CD4-positive, alpha-beta T cell (primary cell): ENCODE measurements around the gene KRTAP27-1. TPM values are rescaled to one million over a fixed set of nuclear protein-coding genes. Genes with fewer than 3 reads are reported as not detected.

Experiments used
- ATAC-seq: fragments of 200-7000 bp; cut with Tn5 transposase; one replicate; pipeline ENCODE4 v1.10.0; 2022; ENCODE audit warnings: mild to moderate bottlenecking; ENCODE audit not compliant: poor library complexity
- CTCF ChIA-PET: fragments of 350-600 bp; sonication (Branson Sonifier 250); formaldehyde crosslinking; loops from one replicate; lab custom pipeline; 2021; ENCODE audit warnings: antibody characterized with exemption, inconsistent platforms; lab: Charles Lee
- POLR2A ChIA-PET: fragments of 350-600 bp; sonication (Branson Sonifier 250); formaldehyde crosslinking; loops from one replicate; lab custom pipeline; 2021; ENCODE audit warnings: antibody characterized with exemption, inconsistent platforms; lab: Charles Lee
- DNase-seq, 14 experiments: peaks; one replicate each; pipeline ENCODE4 v3.0.0-alpha.2; 2013 to 2020; ENCODE audit warnings: mixed read lengths in 2 of 14
- H3K27ac ChIP-seq, 2 donors: one replicate each; pipeline versions ENCODE4 v1.5.1 to v1.7.0; 2013; ENCODE audit warnings: low read length in 2 of 2, low read depth in 1 of 2, mild to moderate bottlenecking in 1 of 2
- H3K27me3 ChIP-seq, 2 experiments: 1 replicate in 1 of 2; 2 replicates in 1 of 2; pipeline versions ENCODE4 v1.6.1 to v1.7.0; 2013; ENCODE audit warnings: low read length in 2 of 2, control low read depth in 1 of 2, mild to moderate bottlenecking in 1 of 2, moderate library complexity in 1 of 2; ENCODE audit not compliant: insufficient read depth in 2 of 2, control insufficient read depth in 1 of 2
- H3K36me3 ChIP-seq: one replicate; pipeline ENCODE4 v1.6.1; 2013; ENCODE audit warnings: low read length, control low read depth; ENCODE audit not compliant: insufficient read depth
- H3K4me1 ChIP-seq: one replicate; pipeline ENCODE4 v1.6.1; 2013; ENCODE audit warnings: low read length, control low read depth; ENCODE audit not compliant: insufficient read depth
- H3K4me3 ChIP-seq: one replicate; pipeline ENCODE4 v1.5.1; 2013; ENCODE audit warnings: mild to moderate bottlenecking, low read length, moderate library complexity
- H3K9me3 ChIP-seq, 2 experiments: 1 replicate in 1 of 2; 2 replicates in 1 of 2; pipeline versions ENCODE4 v1.6.1 to v1.7.0; 2013; ENCODE audit warnings: low read length in 2 of 2, mild to moderate bottlenecking in 2 of 2, control low read depth in 1 of 2, moderate library complexity in 1 of 2; ENCODE audit not compliant: control insufficient read depth in 1 of 2, insufficient read depth in 1 of 2
- H3K27ac Mint-ChIP-seq: one replicate; pipeline ENCODE4 v1.8.0; 2020; ENCODE audit warnings: mixed read lengths
- H3K27me3 Mint-ChIP-seq: one replicate; pipeline ENCODE4 v1.8.0; 2021; ENCODE audit warnings: mixed read lengths
- H3K36me3 Mint-ChIP-seq: one replicate; pipeline ENCODE4 v1.8.0; 2021; ENCODE audit warnings: low read depth, mixed read lengths
- H3K4me1 Mint-ChIP-seq: one replicate; pipeline ENCODE4 v1.8.0; 2021; ENCODE audit warnings: low read depth, mixed read lengths
- H3K4me3 Mint-ChIP-seq: one replicate; pipeline ENCODE4 v1.8.0; 2020; ENCODE audit warnings: mild to moderate bottlenecking, mixed read lengths
- H3K9me3 Mint-ChIP-seq: one replicate; pipeline ENCODE4 v1.8.0; 2020; ENCODE audit warnings: mixed read lengths
- CTCF ChIP-seq: fragments of 200-600 bp; IDR thresholded peaks from one replicate; pipeline ENCODE4 v1.8.0; 2022; ENCODE audit warnings: antibody characterized with exemption, mild to moderate bottlenecking
- intact Hi-C, 2 experiments: fragments of 100-400 bp; cut with DNase I in 1 of 2; cut with micrococcal nuclease in 1 of 2; formaldehyde crosslinking; loops; one replicate each; pipeline versions ENCODE4 v1.15.1 to v1.9.0; 2023 to 2025; cut with DNase I, micrococcal nuclease
- total RNA-seq, 174 experiments: library from RNA in 2 of 174; stranded (reverse) in 2 of 174; gene quantifications; one replicate each; pipeline ENCODE4 v1.2.3 and lab custom pipeline; 2021 to 2026

KRTAP27-1 gene
- total RNA-seq, 2 experiments from 2014 or later = not detected

- H3K4me1 Mint-ChIP-seq = no peaks in the 10 kb centered on the region
- Histone ChIP-seq H3K4me1 (no peaks in the 10 kb centered on the region), H3K4me3 (no peak overlapping the region), H3K36me3 (no peaks in the 10 kb centered on the region), H3K9me3 (no peaks in the 10 kb centered on the region), H3K27ac (no peak overlapping the region), H3K27me3 (no peaks in the 10 kb centered on the region)
- no peaks in the 10 kb centered on the region for H3K9me3 Mint-ChIP-seq
- ChIA-PET POLR2A (no interaction called here), CTCF (no interaction called here)
- no peaks in the 10 kb centered on the region for H3K36me3 Mint-ChIP-seq
- H3K27ac Mint-ChIP-seq = no peak overlapping the region
- TF ChIP-seq CTCF = no peak
- no peaks in the 10 kb centered on the region for H3K27me3 Mint-ChIP-seq
- ATAC-seq (no peak), DNase-seq (no peak)
- H3K4me3 Mint-ChIP-seq = no peak overlapping the region
- intact Hi-C loops = no loop called here
Observed at GRCh38 chr21:30336596-30336995, 898 bp downstream of the KRTAP27-1 start.

- H3K36me3 Mint-ChIP-seq = no peaks in the 10 kb centered on the region
Observed at GRCh38 chr21:30333736-30334135, 3.8 kb downstream of the KRTAP27-1 start.

GRCh38 chr21:30332681-30333080, 4.8 kb downstream of the KRTAP27-1 start:
- Histone ChIP-seq H3K36me3 (no peaks in the 10 kb centered on the region), H3K27me3 (no peaks in the 10 kb centered on the region), H3K4me1 (no peaks in the 10 kb centered on the region), H3K27ac (no peak overlapping the region), H3K9me3 (no peaks in the 10 kb centered on the region), H3K4me3 (no peak overlapping the region)
- no peaks in the 10 kb centered on the region for H3K36me3 Mint-ChIP-seq
- ATAC-seq (no peak), DNase-seq (no peak)
- no peaks in the 10 kb centered on the region for H3K4me1 Mint-ChIP-seq
- intact Hi-C loops = no loop called here
- no peak overlapping the region for H3K4me3 Mint-ChIP-seq
- no peak for TF ChIP-seq CTCF
- ChIA-PET POLR2A (no interaction called here), CTCF (no interaction called here)
- no peak overlapping the region for H3K27ac Mint-ChIP-seq
- H3K9me3 Mint-ChIP-seq = no peaks in the 10 kb centered on the region
- H3K27me3 Mint-ChIP-seq = no peaks in the 10 kb centered on the region

More at GRCh38 chr21:30333736-30334135, 3.8 kb downstream of the KRTAP27-1 start:
- Mint-ChIP-seq H3K27ac (no peak overlapping the region), H3K27me3 (no peaks in the 10 kb centered on the region), H3K4me1 (no peaks in the 10 kb centered on the region), H3K4me3 (no peak overlapping the region), H3K9me3 (no peaks in the 10 kb centered on the region)
- intact Hi-C loops = no loop called here
- Histone ChIP-seq H3K4me3 (no peak overlapping the region), H3K27me3 (no peaks in the 10 kb centered on the region), H3K27ac (no peak overlapping the region), H3K36me3 (no peaks in the 10 kb centered on the region), H3K4me1 (no peaks in the 10 kb centered on the region), H3K9me3 (no peaks in the 10 kb centered on the region)
- no peak for TF ChIP-seq CTCF
- CTCF ChIA-PET = no interaction called here
- no peak for ATAC-seq
- POLR2A ChIA-PET = no interaction called here
- DNase-seq = no peak
